Measurements from ENCODE around the gene OR8J3.
"Not testable (repeated sequence)": the region's sequence is repeated elsewhere in the genome, so short reads cannot be mapped to it uniquely, and the experiment has no call there.

OR8J3 gene, protein sequence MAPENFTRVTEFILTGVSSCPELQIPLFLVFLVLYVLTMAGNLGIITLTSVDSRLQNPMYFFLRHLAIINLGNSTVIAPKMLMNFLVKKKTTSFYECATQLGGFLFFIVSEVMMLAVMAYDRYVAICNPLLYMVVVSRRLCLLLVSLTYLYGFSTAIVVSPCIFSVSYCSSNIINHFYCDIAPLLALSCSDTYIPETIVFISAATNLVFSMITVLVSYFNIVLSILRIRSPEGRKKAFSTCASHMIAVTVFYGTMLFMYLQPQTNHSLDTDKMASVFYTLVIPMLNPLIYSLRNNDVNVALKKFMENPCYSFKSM

GRCh38 chr11:56140151-56140661, at the start of gene OR8J3:
TSS of gene OR8J3 (minus strand) at chr11:56140201. CDS start at chr11:56137718, 2,483 bp downstream.
- Histone ChIP-seq H3K36me3 (ENCODE audit: insufficient read depth, low read length) (no peaks in the 10 kb centered on the region), H3K9ac (ENCODE audit: low read depth, low read length) (no peak within 1 kb of the TSS), H3K9me3 (ENCODE audit: control insufficient read depth, insufficient read depth, low read length) (no peaks in the 10 kb centered on the region), H3K4me1 (ENCODE audit: insufficient read depth, low read length) (no peaks in the 10 kb centered on the region)

GRCh38 chr11:56188602-56189001, 48.6 kb upstream of the OR8J3 start:
- Histone ChIP-seq H3K9ac (ENCODE audit: low read depth, low read length) (no peak overlapping the region), H3K4me1 (ENCODE audit: insufficient read depth, low read length) (no peaks in the 10 kb centered on the region), H3K36me3 (ENCODE audit: insufficient read depth, low read length) (no peaks in the 10 kb centered on the region), H3K9me3 (ENCODE audit: control insufficient read depth, insufficient read depth, low read length) (no peaks in the 10 kb centered on the region)

GRCh38 chr11:56183459-56183858, 43.5 kb upstream of the OR8J3 start:
- Histone ChIP-seq H3K4me1 (ENCODE audit: insufficient read depth, low read length) (no peaks in the 10 kb centered on the region), H3K36me3 (ENCODE audit: insufficient read depth, low read length) (no peaks in the 10 kb centered on the region), H3K9me3 (ENCODE audit: control insufficient read depth, insufficient read depth, low read length) (no peaks in the 10 kb centered on the region; the same call in 1 of the 2 replicates), H3K9ac (ENCODE audit: low read depth, low read length) (no peak overlapping the region)

GRCh38 chr11:56176318-56176717, 36.3 kb upstream of the OR8J3 start, which contains the start of gene OR5J2:
TSS of gene OR5J2 (plus strand) at chr11:56176618. CDS start at chr11:56176618, 0 bp downstream.
- H3K4me1 ChIP-seq (ENCODE audit: insufficient read depth, low read length): no peaks in the 10 kb centered on the region
- H3K9me3 ChIP-seq (ENCODE audit: control insufficient read depth, insufficient read depth, low read length): no peaks in the 10 kb centered on the region; the same call in 1 of the 2 replicates
- H3K9ac ChIP-seq (ENCODE audit: low read depth, low read length): no peak within 1 kb of the TSS
- no peaks in the 10 kb centered on the region for H3K36me3 ChIP-seq (ENCODE audit: insufficient read depth, low read length)

- H3K36me3 ChIP-seq (ENCODE audit: insufficient read depth, low read length): no peaks in the 10 kb centered on the region
- no peaks in the 10 kb centered on the region for H3K4me1 ChIP-seq (ENCODE audit: insufficient read depth, low read length)
- H3K9ac ChIP-seq (ENCODE audit: low read depth, low read length): no peak overlapping the region
- H3K9me3 ChIP-seq (ENCODE audit: control insufficient read depth, insufficient read depth, low read length): no peaks in the 10 kb centered on the region
Observed at GRCh38 chr11:56172256-56172830, 32.3 kb upstream of the OR8J3 start.

- H3K4me1 ChIP-seq (ENCODE audit: insufficient read depth, low read length): no peaks in the 10 kb centered on the region
- no peak overlapping the region for H3K9ac ChIP-seq (ENCODE audit: low read depth, low read length)
- H3K36me3 ChIP-seq (ENCODE audit: insufficient read depth, low read length): no peaks in the 10 kb centered on the region
- no peaks in the 10 kb centered on the region for H3K9me3 ChIP-seq (ENCODE audit: control insufficient read depth, insufficient read depth, low read length)
Observed at GRCh38 chr11:56163804-56164203, 23.8 kb upstream of the OR8J3 start.

DNA sequence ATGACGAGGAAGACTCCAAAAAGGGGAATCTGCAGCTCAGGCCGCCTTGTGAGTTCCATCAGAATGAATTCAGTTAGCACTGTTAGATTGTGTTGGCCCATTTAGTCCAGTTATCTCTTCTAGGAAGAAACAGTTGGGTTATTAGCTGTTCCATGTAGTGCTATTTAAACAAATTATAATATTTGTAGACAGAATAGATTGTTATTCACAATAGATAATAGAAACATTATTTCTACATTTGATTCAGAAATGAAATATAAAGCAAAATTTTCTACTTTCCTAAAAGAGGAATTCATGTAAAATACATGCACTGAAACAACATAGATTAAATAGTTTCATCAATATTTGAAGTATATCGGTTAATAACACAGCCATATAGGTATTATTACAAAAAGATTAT, 20.2 kb upstream of the OR8J3 start, which contains the start of gene OR8K5:
OR8K5 (minus strand) TSS at position 101 of the 400 bp plus-strand sequence; CDS start at position 101, 0 bp downstream.
- no peaks in the 10 kb centered on the region for H3K4me1 ChIP-seq (ENCODE audit: insufficient read depth, low read length)
- no peaks in the 10 kb centered on the region; the same call in 1 of the 2 replicates for H3K9me3 ChIP-seq (ENCODE audit: control insufficient read depth, insufficient read depth, low read length)
- H3K9ac ChIP-seq (ENCODE audit: low read depth, low read length): no peak within 1 kb of the TSS
- H3K36me3 ChIP-seq (ENCODE audit: insufficient read depth, low read length): no peaks in the 10 kb centered on the region

DNA sequence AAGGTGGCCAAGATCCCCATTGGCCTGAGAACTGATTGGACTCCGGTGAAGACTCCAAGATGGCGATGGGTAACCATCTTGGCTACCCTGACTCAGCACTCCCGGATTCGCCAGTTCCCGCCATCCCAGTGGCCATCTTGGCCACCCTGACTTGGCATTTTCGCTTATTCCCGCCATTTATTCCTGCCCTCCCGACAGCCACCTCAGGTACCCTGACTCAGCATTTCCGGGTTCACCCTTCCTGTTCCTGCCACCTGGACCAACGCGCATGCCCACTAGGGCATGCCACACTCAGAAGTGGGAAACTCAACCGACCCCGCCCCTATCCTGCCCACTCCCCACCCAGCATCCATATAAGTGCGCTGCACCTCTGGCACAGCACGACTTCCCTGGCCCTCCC, 12.3 kb upstream of the OR8J3 start:
- Histone ChIP-seq H3K4me1 (ENCODE audit: insufficient read depth, low read length) (no peaks in the 10 kb centered on the region), H3K9ac (ENCODE audit: low read depth, low read length) (no peak overlapping the region), H3K9me3 (ENCODE audit: control insufficient read depth, insufficient read depth, low read length) (0 out of 2 replicates have a peak, but pooled peaks cover 3% of the 10 kb centered on the region), H3K36me3 (ENCODE audit: insufficient read depth, low read length) (no peaks in the 10 kb centered on the region)

DNA sequence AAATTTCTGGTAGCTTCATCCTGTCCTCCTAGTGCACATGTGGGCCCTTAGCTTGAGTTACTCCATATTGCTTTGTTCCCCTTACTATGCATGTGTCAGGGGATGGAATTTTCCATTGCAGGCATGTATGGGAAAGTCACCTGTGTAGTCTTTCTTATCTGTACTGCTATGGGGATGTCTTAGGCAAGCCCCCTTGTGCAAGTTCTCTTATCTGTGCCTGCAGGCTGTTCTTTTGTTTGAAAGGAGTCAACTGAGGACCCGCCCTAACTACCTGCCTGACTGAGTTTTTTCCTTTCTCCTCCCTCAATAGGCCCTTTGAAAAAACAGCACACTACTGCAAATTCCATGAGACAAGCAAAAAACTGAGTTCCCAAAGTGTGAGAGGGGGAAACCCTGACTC, 11.4 kb upstream of the OR8J3 start:
- Histone ChIP-seq H3K36me3 (ENCODE audit: insufficient read depth, low read length) (no peaks in the 10 kb centered on the region), H3K4me1 (ENCODE audit: insufficient read depth, low read length) (no peaks in the 10 kb centered on the region), H3K9ac (ENCODE audit: low read depth, low read length) (no peak overlapping the region), H3K9me3 (ENCODE audit: control insufficient read depth, insufficient read depth, low read length) (0 out of 2 replicates have a peak, but pooled peaks cover 3% of the 10 kb centered on the region)

DNA sequence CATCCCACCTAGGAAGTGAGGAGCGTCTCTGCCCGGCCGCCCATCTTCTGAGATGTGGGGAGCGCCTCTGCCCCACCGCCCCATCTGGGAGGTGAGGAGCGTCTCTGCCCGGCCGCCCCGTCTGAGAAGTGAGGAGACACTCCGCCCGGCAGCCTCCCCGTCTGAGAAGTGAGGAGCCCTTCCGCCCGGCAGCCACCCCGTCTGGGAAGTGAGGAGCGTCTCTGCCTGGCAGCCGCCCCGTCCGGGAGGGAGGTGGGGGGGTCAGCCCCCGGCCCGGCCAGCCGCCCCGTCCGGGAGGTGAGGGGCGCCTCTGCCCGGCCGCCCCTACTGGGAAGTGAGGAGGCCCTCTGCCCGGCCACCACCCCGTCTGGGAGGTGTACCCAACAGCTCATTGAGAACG, 3.7 kb upstream of the OR8J3 start:
- not testable (repeated sequence) for H3K9me3 ChIP-seq (ENCODE audit: control insufficient read depth, insufficient read depth, low read length); H3K9ac ChIP-seq (ENCODE audit: low read depth, low read length); H3K4me1 ChIP-seq (ENCODE audit: insufficient read depth, low read length); H3K36me3 ChIP-seq (ENCODE audit: insufficient read depth, low read length)

DNA sequence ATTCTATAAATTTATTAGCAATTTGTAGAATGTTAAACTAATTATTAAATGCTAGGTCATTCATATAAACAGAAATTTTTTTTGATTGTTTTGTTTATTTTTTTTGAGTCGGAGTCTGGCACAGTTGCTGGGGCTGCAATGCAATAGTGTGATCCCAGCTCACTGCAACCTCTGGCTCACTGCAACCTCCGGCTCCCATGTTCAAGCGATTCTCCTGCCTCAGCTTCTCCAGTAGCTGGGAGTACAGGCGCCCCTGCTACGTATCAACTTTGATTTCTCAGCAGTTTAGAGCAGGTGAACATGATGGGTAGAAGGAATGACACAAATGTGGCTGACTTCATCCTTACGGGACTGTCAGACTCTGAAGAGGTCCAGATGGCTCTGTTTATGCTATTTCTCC, 17.9 kb downstream of the OR8J3 start, which contains the start of gene OR8H3:
OR8H3 (plus strand) TSS at position 301 of the 400 bp plus-strand sequence; CDS start at position 301, 0 bp downstream.
- no peak within 1 kb of the TSS for H3K9ac ChIP-seq (ENCODE audit: low read depth, low read length)
- H3K9me3 ChIP-seq (ENCODE audit: control insufficient read depth, insufficient read depth, low read length): no peaks in the 10 kb centered on the region
- no peaks in the 10 kb centered on the region for H3K4me1 ChIP-seq (ENCODE audit: insufficient read depth, low read length)
- H3K36me3 ChIP-seq (ENCODE audit: insufficient read depth, low read length): no peaks in the 10 kb centered on the region

DNA sequence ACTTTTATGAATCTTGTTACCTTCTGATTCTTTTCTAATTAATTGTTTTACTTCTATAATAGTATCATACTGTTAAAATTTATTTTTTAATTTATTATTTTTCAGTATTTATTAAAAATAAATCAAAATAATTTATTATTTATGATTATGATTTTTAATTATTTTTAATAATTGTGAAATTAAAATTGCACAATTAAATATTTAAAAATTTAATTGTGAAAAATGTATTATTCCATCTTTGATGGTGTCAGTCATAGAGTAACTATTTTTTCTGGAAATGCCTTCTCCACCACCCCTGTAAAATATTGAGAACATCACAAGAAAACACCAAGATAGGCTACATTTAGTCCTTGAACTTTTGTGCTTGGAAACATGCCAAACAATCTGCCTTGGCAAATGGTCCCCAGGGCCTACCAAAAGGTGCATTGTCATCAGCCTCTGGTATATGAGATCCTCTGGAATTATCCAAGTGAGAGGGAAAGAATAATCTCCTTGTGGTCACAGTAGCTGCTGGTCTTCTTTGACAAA, 36.7 kb downstream of the OR8J3 start, which contains the start of gene OR8H2:
OR8H2 (plus strand) TSS at position 478 of the 528 bp plus-strand sequence. CDS start 1,356 bp downstream, outside the sequence.
- Histone ChIP-seq H3K4me1 (ENCODE audit: insufficient read depth, low read length) (no peaks in the 10 kb centered on the region), H3K9ac (ENCODE audit: low read depth, low read length) (no peak within 1 kb of the TSS), H3K9me3 (ENCODE audit: control insufficient read depth, insufficient read depth, low read length) (no peaks in the 10 kb centered on the region), H3K36me3 (ENCODE audit: insufficient read depth, low read length) (no peaks in the 10 kb centered on the region)

- no peaks in the 10 kb centered on the region for H3K36me3 ChIP-seq (ENCODE audit: insufficient read depth, low read length)
- no peaks in the 10 kb centered on the region for H3K4me1 ChIP-seq (ENCODE audit: insufficient read depth, low read length)
- no peaks in the 10 kb centered on the region for H3K9me3 ChIP-seq (ENCODE audit: control insufficient read depth, insufficient read depth, low read length)
- H3K9ac ChIP-seq (ENCODE audit: low read depth, low read length): no peak within 1 kb of the TSS
Observed at GRCh38 chr11:56093008-56093407, 47.0 kb downstream of the OR8J3 start, which contains the start of gene OR8I2. TSS of gene OR8I2 (plus strand) at chr11:56093308. CDS start at chr11:56093308, 0 bp downstream.

- no peaks in the 10 kb centered on the region for H3K4me1 ChIP-seq (ENCODE audit: insufficient read depth, low read length)
- H3K9ac ChIP-seq (ENCODE audit: low read depth, low read length): no peak overlapping the region
- H3K36me3 ChIP-seq (ENCODE audit: insufficient read depth, low read length): no peaks in the 10 kb centered on the region
- no peaks in the 10 kb centered on the region for H3K9me3 ChIP-seq (ENCODE audit: control insufficient read depth, insufficient read depth, low read length)
Observed at GRCh38 chr11:56089697-56090096, 50.3 kb downstream of the OR8J3 start.
